ENCODE measurements around the gene GYPC. TPM values are rescaled to one million over a fixed set of nuclear protein-coding genes. Genes with fewer than 3 reads are reported as not detected.

The GYPC gene
- total RNA-seq, 1 experiment from 2014 or later: 13.6 TPM

- Histone ChIP-seq H3K27me3 (ENCODE audit: insufficient read depth, low read length) (no peaks in the 10 kb centered on the region), H2AK5ac (ENCODE audit: insufficient read length, low read length) (no peak overlapping the region), H3K18ac (ENCODE audit: insufficient read length, low read depth, low read length) (no peak overlapping the region), H3K23ac (ENCODE audit: insufficient read length, low read depth, low read length) (no peak overlapping the region), H3K4me1 (ENCODE audit: insufficient read depth, low read length) (peaks cover 4% of the 10 kb centered on the region; the same call in 1 of the 2 replicates), H2BK15ac (ENCODE audit: low read depth, low read length) (no peak overlapping the region), H3K79me1 (ENCODE audit: insufficient read depth, low read depth, low read length, poor library complexity, severe bottlenecking) (no peaks in the 10 kb centered on the region), H3K79me2 (ENCODE audit: insufficient read depth, low read length) (no peaks in the 10 kb centered on the region), H3K4ac (ENCODE audit: low read depth, low read length) (no peak overlapping the region), H3K56ac (ENCODE audit: insufficient read length, low read depth, low read length) (no peak overlapping the region), H2BK120ac (ENCODE audit: low read depth, low read length, poor library complexity, severe bottlenecking) (no peak overlapping the region), H2BK12ac (ENCODE audit: insufficient read length, low read depth, low read length) (no peak overlapping the region), H2BK5ac (ENCODE audit: insufficient read length, low read length) (no peak overlapping the region), H3K9me3 (ENCODE audit: control insufficient read depth, low read depth, low read length) (no peaks in the 10 kb centered on the region), H3K23me2 (ENCODE audit: insufficient read length, low read depth, low read length, poor library complexity, severe bottlenecking) (no peaks in the 10 kb centered on the region), H4K5ac (ENCODE audit: insufficient read length, low read depth, low read length) (no peak overlapping the region), H3T11ph (ENCODE audit: low read length) (no peak overlapping the region), H3K9ac (ENCODE audit: extremely low read depth, insufficient read length, low read length) (no peak overlapping the region), H2BK20ac (ENCODE audit: low read depth, low read length, poor library complexity, severe bottlenecking) (no peak overlapping the region), H2AFZ (ENCODE audit: low read length) (no peak overlapping the region), H4K20me1 (ENCODE audit: control insufficient read depth, insufficient read depth, insufficient read length) (no peaks in the 10 kb centered on the region), H3K4me2 (ENCODE audit: insufficient read depth, insufficient read length, low read length) (no peak overlapping the region), H3K14ac (ENCODE audit: insufficient read depth, low read length) (no peak overlapping the region), H4K8ac (replicated peaks; ENCODE audit: insufficient read length, low read depth, low read length) (no peak overlapping the region), H3K27ac (ENCODE audit: insufficient read length, low read depth, low read length) (no peak overlapping the region), H4K91ac (ENCODE audit: insufficient read length, low read depth, low read length) (no peak overlapping the region)
- peaks cover 16 to 26% (median 19%) of the 10 kb centered on the region in 3 experiments for H3K36me3 Mint-ChIP-seq (ENCODE audit: insufficient read depth in 1 of 3, low read depth in 3 of 3)
- no peak for DNase-seq
- peaks cover 26 to 48% of the 10 kb centered on the region in 2 experiments for H3K4me1 Mint-ChIP-seq
- WGBS (ENCODE audit: extremely low coverage, insufficient read length, low lambda C conversion rate): no CpG with 5 or more reads among the region's 2 CpGs
- peaks cover 16% of the 10 kb centered on the region in 2 experiments; a peak in 4 of 5 replicates for H3K9me3 Mint-ChIP-seq
- no peak overlapping the region for H3K4me3 Mint-ChIP-seq
- H3K27ac Mint-ChIP-seq: peak overlapping the region in 1 of 3 experiments; percentile 35; a peak in 1 of 7 replicates
- no peaks in the 10 kb centered on the region; the same call in none of the 2 replicates for H3K27me3 Mint-ChIP-seq (ENCODE audit: low read depth)
- TF ChIP-seq CTCF (conservative IDR thresholded peaks at IDR 0.05): no peak
These were observed 42.4 kb downstream of the GYPC start for GRCh38 chr2:126698376-126698775.
